H1 (cell line): ENCODE data around the gene KLHL26. TPM values are rescaled to one million over a fixed set of nuclear protein-coding genes. Genes with fewer than 3 reads are reported as not detected.

ENCODE experiments used
- CTCF ChIA-PET: fragments of 300-600 bp; sonication (Branson Sonifier 250); formaldehyde crosslinking; loops from one replicate; lab custom pipeline; 2021; ENCODE audit not compliant: partially characterized antibody; lab: Charles Lee
- POLR2A ChIA-PET: fragments of 300-600 bp; sonication (Branson Sonifier 250); formaldehyde crosslinking; loops from one replicate; lab custom pipeline; 2021; ENCODE audit warnings: inconsistent platforms; ENCODE audit not compliant: partially characterized antibody; lab: Charles Lee
- DNase-seq, 2 experiments: peaks; one replicate each; pipeline versions ENCODE4 v3.0.0 to v3.0.0-alpha.2; 2010 to 2022; ENCODE audit warnings: low spot score in 2 of 2, low read depth in 1 of 2, mixed read lengths in 1 of 2
- FAIRE-seq: peaks from 2 replicates; lab custom pipeline; 2011; peaks lifted over from hg19 to GRCh38; lab: Jason Lieb, UNC
- H2AFZ ChIP-seq: 2 replicates; pipeline ENCODE4 v1.8.1; 2012; ENCODE audit warnings: low read length, inconsistent platforms
- H2AK5ac ChIP-seq: 2 replicates; pipeline ENCODE4 v1.6.1; 2013; ENCODE audit warnings: low read depth, low read length
- H2BK120ac ChIP-seq: replicated peaks from 2 replicates; pipeline ENCODE3; 2013; ENCODE audit warnings: low read depth, low read length, inconsistent platforms
- H2BK12ac ChIP-seq: 2 replicates; pipeline ENCODE4 v1.6.1; 2013; ENCODE audit warnings: low read depth, low read length
- H2BK15ac ChIP-seq: 2 replicates; pipeline ENCODE4 v1.6.1; 2013; ENCODE audit warnings: low read length
- H2BK20ac ChIP-seq: 2 replicates; pipeline ENCODE4 v1.6.1; 2013; ENCODE audit warnings: low read length
- H2BK5ac ChIP-seq: 2 replicates; pipeline ENCODE4 v1.6.1; 2013; ENCODE audit warnings: low read depth, low read length
- H3K14ac ChIP-seq: 2 replicates; pipeline ENCODE4 v1.6.1; 2013; ENCODE audit warnings: inconsistent platforms; ENCODE audit not compliant: insufficient read length
- H3K18ac ChIP-seq: 2 replicates; pipeline ENCODE4 v1.6.1; 2013; ENCODE audit warnings: low read length; ENCODE audit errors: extremely low read depth
- H3K23ac ChIP-seq: 2 replicates; pipeline ENCODE4 v1.6.1; 2013; ENCODE audit warnings: inconsistent platforms; ENCODE audit not compliant: insufficient read length
- H3K23me2 ChIP-seq: 2 replicates; pipeline ENCODE4 v1.6.1; 2013; ENCODE audit warnings: low read depth, low read length
- H3K27ac ChIP-seq: 2 replicates; pipeline ENCODE4 v1.6.1; 2011; ENCODE audit warnings: low read depth, low read length, inconsistent platforms
- H3K27me3 ChIP-seq, 4 experiments: replicated peaks in 1 of 4; 1 replicate in 1 of 4; 2 replicates in 3 of 4; pipeline versions ENCODE4 v1.6.1 to v1.8.1; 2011 to 2013; ENCODE audit warnings: low read length in 3 of 4, mild to moderate bottlenecking in 3 of 4, inconsistent platforms in 2 of 4, mixed read lengths in 2 of 4, moderate library complexity in 1 of 4; ENCODE audit not compliant: control insufficient read depth in 3 of 4, insufficient read depth in 3 of 4; ENCODE audit errors: extremely low read depth in 1 of 4
- H3K36me3 ChIP-seq, 4 experiments: 2 replicates each; pipeline versions ENCODE4 v1.6.1 to v1.8.1; 2011 to 2013; ENCODE audit warnings: mild to moderate bottlenecking in 4 of 4, low read length in 3 of 4, moderate library complexity in 2 of 4, control low read depth in 1 of 4, inconsistent platforms in 1 of 4; ENCODE audit not compliant: insufficient read depth in 4 of 4, control insufficient read depth in 2 of 4
- H3K4ac ChIP-seq: replicated peaks from 2 replicates; pipeline ENCODE3; 2013; ENCODE audit warnings: low read length, low read depth, mixed read lengths, inconsistent platforms; ENCODE audit not compliant: insufficient read length
- H3K4me1 ChIP-seq, 4 experiments: replicated peaks in 1 of 4; 1 replicate in 1 of 4; 2 replicates in 3 of 4; pipeline versions ENCODE4 v1.6.1 to v1.8.1; 2011 to 2013; ENCODE audit warnings: low read length in 3 of 4, inconsistent platforms in 2 of 4, mixed read lengths in 1 of 4; ENCODE audit not compliant: insufficient read depth in 4 of 4, control insufficient read depth in 3 of 4
- H3K4me2 ChIP-seq, 2 experiments: 2 replicates each; pipeline versions ENCODE4 v1.6.1 to v1.8.1; 2011 to 2013; ENCODE audit warnings: low read depth in 2 of 2, low read length in 2 of 2, control low read depth in 1 of 2, inconsistent platforms in 1 of 2, mild to moderate bottlenecking in 1 of 2; ENCODE audit not compliant: insufficient read depth in 1 of 2
- H3K4me3 ChIP-seq, 4 experiments: fragments of 200-600, 300-600 bp in 1 of 4; sonication (generic), shearing (Covaris generic), sonication (Bioruptor Twin) in 1 of 4; 2 replicates each; pipeline versions ENCODE4 v1.5.1 to v1.8.1; 2011 to 2016; ENCODE audit warnings: low read length in 4 of 4, low read depth in 3 of 4, control low read depth in 2 of 4, inconsistent platforms in 2 of 4, mild to moderate bottlenecking in 2 of 4, mixed read lengths in 1 of 4, moderate library complexity in 1 of 4; ENCODE audit not compliant: insufficient read depth in 2 of 4; ENCODE audit errors: extremely low read depth in 1 of 4
- H3K56ac ChIP-seq: replicated peaks from 2 replicates; pipeline ENCODE3; 2013; ENCODE audit warnings: low read depth, mild to moderate bottlenecking, mixed read lengths, low read length, inconsistent platforms; ENCODE audit not compliant: insufficient read length
- H3K79me1 ChIP-seq: 2 replicates; pipeline ENCODE4 v1.6.1; 2013; ENCODE audit warnings: low read depth, low read length, control low read depth
- H3K79me2 ChIP-seq, 2 experiments: 2 replicates each; pipeline versions ENCODE4 v1.6.1 to v1.8.1; 2012 to 2013; ENCODE audit warnings: low read length in 2 of 2, mild to moderate bottlenecking in 2 of 2, inconsistent platforms in 1 of 2; ENCODE audit not compliant: insufficient read depth in 2 of 2, control insufficient read depth in 1 of 2
- H3K9ac ChIP-seq, 4 experiments: replicated peaks in 1 of 4; 1 replicate in 1 of 4; 2 replicates in 3 of 4; pipeline versions ENCODE4 v1.6.1 to v1.8.1; 2011 to 2013; ENCODE audit warnings: low read depth in 3 of 4, low read length in 3 of 4, control low read depth in 2 of 4, mild to moderate bottlenecking in 2 of 4, moderate library complexity in 2 of 4, inconsistent platforms in 1 of 4; ENCODE audit errors: extremely low read depth in 1 of 4
- H3K9me3 ChIP-seq, 2 experiments: 2 replicates each; pipeline versions ENCODE4 v1.6.1 to v1.8.1; 2012 to 2013; ENCODE audit warnings: mild to moderate bottlenecking in 2 of 2, moderate library complexity in 2 of 2, control low read depth in 1 of 2, inconsistent platforms in 1 of 2, low read depth in 1 of 2, low read length in 1 of 2, mixed read lengths in 1 of 2; ENCODE audit not compliant: insufficient read depth in 2 of 2
- H4K20me1 ChIP-seq, 2 experiments: replicated peaks in 1 of 2; 2 replicates each; pipeline versions ENCODE3 to v1.8.1; 2011 to 2013; ENCODE audit warnings: inconsistent platforms in 2 of 2, low read length in 2 of 2, mild to moderate bottlenecking in 1 of 2; ENCODE audit not compliant: insufficient read depth in 2 of 2, control insufficient read depth in 1 of 2
- H4K5ac ChIP-seq: 2 replicates; pipeline ENCODE4 v1.6.1; 2013; ENCODE audit warnings: low read length, low read depth, mixed read lengths, inconsistent platforms; ENCODE audit not compliant: insufficient read length
- H4K8ac ChIP-seq: 2 replicates; pipeline ENCODE4 v1.8.0; 2013; ENCODE audit warnings: mild to moderate bottlenecking, moderate library complexity, low read length, inconsistent platforms; ENCODE audit not compliant: insufficient read depth; ENCODE audit errors: extremely low read depth
- H4K91ac ChIP-seq: replicated peaks from 2 replicates; pipeline ENCODE3; 2013; ENCODE audit warnings: low read length, mixed read lengths, inconsistent platforms; ENCODE audit not compliant: insufficient read length
- CBX8 ChIP-seq: fragments of 300-800, 300-1000 bp; sonication (generic); IDR thresholded peaks from 2 replicates; pipeline ENCODE4 v1.7.1; 2016; ENCODE audit warnings: low read depth, low read length, borderline replicate concordance
- CTBP2 ChIP-seq: IDR thresholded peaks from 2 replicates; pipeline ENCODE4 v1.7.0; 2011; ENCODE audit warnings: borderline replicate concordance, mild to moderate bottlenecking, moderate library complexity, mixed read lengths, low read length; ENCODE audit not compliant: insufficient read depth, insufficient read length
- EZH2 ChIP-seq: fragments of 200-600 bp; sonication (generic); IDR thresholded peaks from 2 replicates; pipeline ENCODE4 v1.7.1; 2012; ENCODE audit warnings: low read depth, mild to moderate bottlenecking, moderate library complexity, low read length, inconsistent platforms; ENCODE audit not compliant: severe bottlenecking
- FOSL1 ChIP-seq: IDR thresholded peaks from 2 replicates; pipeline ENCODE4 v1.6.1; 2011; ENCODE audit warnings: mild to moderate bottlenecking, low read depth, low read length, moderate library complexity; ENCODE audit not compliant: insufficient read depth
- JUN ChIP-seq: IDR thresholded peaks from 2 replicates; pipeline ENCODE4 v1.6.1; 2011; ENCODE audit warnings: low read depth, mild to moderate bottlenecking, improper control_type of control experiment, low read length
- RBBP5 ChIP-seq: IDR thresholded peaks from 2 replicates; pipeline ENCODE4 v1.7.1; 2012; ENCODE audit warnings: low read depth, mild to moderate bottlenecking, inconsistent platforms, low read length, moderate library complexity, borderline replicate concordance
- RXRA ChIP-seq: IDR thresholded peaks from 2 replicates; pipeline ENCODE4 v1.6.1; 2011; ENCODE audit warnings: low read depth, mild to moderate bottlenecking, low read length, moderate library complexity; ENCODE audit not compliant: insufficient read depth
- TAF7 ChIP-seq: optimal IDR thresholded peaks from 2 replicates; pipeline ENCODE3; 2011; ENCODE audit warnings: low read depth, mild to moderate bottlenecking, inconsistent platforms, low read length, moderate library complexity, borderline replicate concordance
- TCF12 ChIP-seq: IDR thresholded peaks from 2 replicates; pipeline ENCODE4 v1.6.1; 2011; ENCODE audit warnings: low read depth, mild to moderate bottlenecking, low read length
- TEAD4 ChIP-seq: IDR thresholded peaks from 2 replicates; pipeline ENCODE4 v1.6.1; 2012; ENCODE audit warnings: low read depth, low read length, inconsistent platforms, mixed read lengths
- WGBS, 2 experiments: shearing (Covaris generic) in 1 of 2; methylation state at CpG; one replicate each; pipeline versions ENCODE4 v1.1.6 to v1.1.7; 2013 to 2015; ENCODE audit warnings: low lambda C conversion rate in 2 of 2, mixed read lengths in 2 of 2, inconsistent platforms in 1 of 2, low coverage in 1 of 2, missing lambda C conversion rate in 1 of 2; ENCODE audit not compliant: insufficient replicate concordance in 2 of 2, insufficient coverage in 1 of 2, insufficient read length in 1 of 2; ENCODE audit errors: extremely low coverage in 1 of 2, missing lambda C conversion rate in 1 of 2; 5-methylcytosine and 5-hydroxymethylcytosine counted together
- polyA plus RNA-seq, 7 experiments: library from polyadenylated mRNA; depleted of rRNA in 3 of 7; stranded (reverse) in 5 of 7; unstranded in 2 of 7; fragments of >200 nt in 5 of 7; fragments of 200-250 nt in 2 of 7; gene quantifications; 1 replicate in 5 of 7; 2 replicates in 1 of 7; 4 replicates in 1 of 7; pipeline versions ENCODE4 v1.2.1 to v1.2.3, GENCODE V29; 2011 to 2013; ENCODE audit warnings: missing spikeins in 2 of 7, mixed read lengths in 2 of 7
- total RNA-seq: library from RNA; stranded (reverse); fragmentation: NEBNext Ultra II Directional; extraction: Animal tissue kit (Norgen Biotek cat#: 25700); gene quantifications from 2 replicates; pipeline ENCODE4 v1.2.1, GENCODE V29; 2021
- TF ChIP-seq, protein P1 (sequence below): IDR thresholded peaks from 2 replicates; pipeline ENCODE4 v1.6.1; 2011; ENCODE audit warnings: low read length, improper control_type of control experiment

Gene KLHL26
- total and polyA plus RNA-seq, 2 of the 8 experiments (the other 6 are each of a cell fraction or from before 2014, with no cell fraction given) = 2.2 to 8.8 TPM

DNA sequence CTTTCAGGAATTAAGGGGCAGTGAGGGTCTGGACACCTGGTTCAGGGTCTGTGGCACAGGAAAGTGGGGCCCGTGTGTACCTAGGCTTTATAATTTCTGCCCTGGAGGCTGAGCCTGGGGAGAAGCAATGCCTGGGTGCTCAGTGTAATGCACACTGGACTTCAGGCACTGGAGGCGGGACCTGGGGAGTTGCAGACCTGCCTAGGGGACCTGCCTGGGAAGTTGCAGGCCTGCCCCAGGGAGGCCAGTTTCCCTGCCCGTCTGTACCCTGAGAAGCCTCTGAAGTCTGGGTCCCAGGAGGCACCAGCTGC lies 26.6 kb upstream of the KLHL26 start:
- Histone ChIP-seq H4K91ac (peak overlapping the region; percentile 96), H2BK15ac (peak overlapping the region; percentile 74), H2BK5ac (peak overlapping the region; percentile 94; the same call in 1 of the 2 replicates), H3K27ac (no peak overlapping the region), H2AFZ (no peak overlapping the region), H3K9me3 (no peaks in the 10 kb centered on the region), H3K79me2 (no peaks in the 10 kb centered on the region), H3K79me1 (no peaks in the 10 kb centered on the region), H2AK5ac (peak overlapping the region; percentile 77; the same call in 1 of the 2 replicates), H4K5ac (no peak overlapping the region), H3K27me3 (peaks cover 81 to 96% (median 92%) of the 10 kb centered on the region in 4 experiments), H3K4me2 (peak overlapping the region; percentile 80 to 95), H4K8ac (peak overlapping the region; percentile 63), H2BK120ac (peak overlapping the region; percentile 75), H3K23ac (no peak overlapping the region), H3K9ac (no peak overlapping the region), H3K4me3 (peak overlapping the region in 3 of 4 experiments; percentile 1 to 75 (median 3); a peak in 2 of 8 replicates), H4K20me1 (peaks cover 0 to 17% of the 10 kb centered on the region in 2 experiments), H2BK20ac (peak overlapping the region; percentile 72; the same call in 1 of the 2 replicates), H2BK12ac (peak overlapping the region; percentile 68; the same call in 1 of the 2 replicates), H3K4ac (peak overlapping the region; percentile 90), H3K14ac (no peak overlapping the region), H3K56ac (no peak overlapping the region), H3K23me2 (peaks cover 24% of the 10 kb centered on the region), H3K18ac (peak overlapping the region; percentile 86; the same call in 1 of the 2 replicates), H3K4me1 (peaks cover 28 to 56% (median 38%) of the 10 kb centered on the region in 4 experiments), H3K36me3 (peaks cover 0 to 17% (median 0%) of the 10 kb centered on the region in 4 experiments; a peak in 1 of 8 replicates)
- DNase-seq (no peak), FAIRE-seq (no peak)
- POLR2A ChIA-PET = interaction anchor here (0.7 to 1.3 kb wide), 6 partner anchors 9 to 65 kb away, joined by 3 to 4 read pairs (median 3); no protein-coding TSS in a partner anchor
- 32% methylated on average over 3 of the region's 3 CpGs; no CpG with 5 or more reads in 1 of the 2 experiments for WGBS, 2 experiments
- CTCF ChIA-PET = interaction anchor here (0.5 to 1.7 kb wide), 7 partner anchors 11 to 134 kb away, joined by 3 to 5 read pairs (median 3); no protein-coding TSS in a partner anchor
- TF ChIP-seq RBBP5 = no peak
- TF ChIP-seq TEAD4 = no peak
- no peak for TF ChIP-seq RXRA
- TF ChIP-seq EZH2 = no peak
- TF ChIP-seq TCF12 = no peak
- TF ChIP-seq JUN = no peak
- no peak for TF ChIP-seq CBX8
- no peak for TF ChIP-seq CTBP2
- no peak for TF ChIP-seq FOSL1
- no peak for TF ChIP-seq TAF7
- TF ChIP-seq, protein P1, sequence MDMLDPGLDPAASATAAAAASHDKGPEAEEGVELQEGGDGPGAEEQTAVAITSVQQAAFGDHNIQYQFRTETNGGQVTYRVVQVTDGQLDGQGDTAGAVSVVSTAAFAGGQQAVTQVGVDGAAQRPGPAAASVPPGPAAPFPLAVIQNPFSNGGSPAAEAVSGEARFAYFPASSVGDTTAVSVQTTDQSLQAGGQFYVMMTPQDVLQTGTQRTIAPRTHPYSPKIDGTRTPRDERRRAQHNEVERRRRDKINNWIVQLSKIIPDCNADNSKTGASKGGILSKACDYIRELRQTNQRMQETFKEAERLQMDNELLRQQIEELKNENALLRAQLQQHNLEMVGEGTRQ = no peak
